Smooth muscle cell (in vitro differentiated cells): ENCODE results near the gene FOXO3. TPM values are rescaled to one million over a fixed set of nuclear protein-coding genes. Genes with fewer than 3 reads are reported as not detected.

Experiments used
- DNase-seq: peaks from one replicate; lab custom pipeline; 2025; ENCODE audit not compliant: unreplicated experiment; lab: John Stamatoyannopoulos, UW
- H2AFZ ChIP-seq: fragments of 200-600 bp; sonication (generic); 2 replicates; pipeline ENCODE4 v1.6.0; 2016; ENCODE audit warnings: antibody characterized with exemption, low read depth, mild to moderate bottlenecking
- H3F3A ChIP-seq: fragments of 200-600 bp; sonication (generic); 2 replicates; pipeline ENCODE4 v1.6.0; 2017; ENCODE audit warnings: antibody characterized with exemption, low read depth
- H3K27ac ChIP-seq: fragments of 200-600 bp; sonication (generic); 2 replicates; pipeline ENCODE4 v1.5.1; 2016; ENCODE audit warnings: low read depth, mild to moderate bottlenecking
- H3K27me3 ChIP-seq: fragments of 200-600 bp; sonication (generic); 2 replicates; pipeline ENCODE4 v1.6.1; 2016; ENCODE audit warnings: low read depth, mild to moderate bottlenecking
- H3K36me3 ChIP-seq: fragments of 200-600 bp; sonication (generic); 2 replicates; pipeline ENCODE4 v1.5.1; 2016; ENCODE audit warnings: low read depth
- H3K4me1 ChIP-seq: fragments of 200-600 bp; sonication (generic); 2 replicates; pipeline ENCODE4 v1.5.1; 2016; ENCODE audit warnings: low read depth
- H3K4me2 ChIP-seq: fragments of 200-600 bp; sonication (generic); 2 replicates; pipeline ENCODE4 v1.6.0; 2016; ENCODE audit warnings: mild to moderate bottlenecking
- H3K4me3 ChIP-seq: fragments of 200-600 bp; sonication (generic); 2 replicates; pipeline ENCODE4 v1.5.1; 2016; ENCODE audit warnings: mild to moderate bottlenecking
- H3K79me2 ChIP-seq: fragments of 200-600 bp; sonication (generic); 2 replicates; pipeline ENCODE4 v1.6.0; 2016; ENCODE audit warnings: low read depth, mild to moderate bottlenecking
- H3K9ac ChIP-seq: fragments of 200-600 bp; sonication (generic); 2 replicates; pipeline ENCODE4 v1.6.0; 2016; ENCODE audit warnings: low read depth
- H3K9me3 ChIP-seq: fragments of 200-600 bp; sonication (generic); replicated peaks from 2 replicates; pipeline ENCODE4 v1.5.1; 2016; ENCODE audit warnings: low read depth
- H4K20me1 ChIP-seq: fragments of 200-600 bp; sonication (generic); 2 replicates; pipeline ENCODE4 v1.6.0; 2016; ENCODE audit warnings: low read depth
- WGBS: methylation state at CpG from one replicate; pipeline ENCODE4 v1.1.7; 2016; ENCODE audit warnings: low lambda C conversion rate; 5-methylcytosine and 5-hydroxymethylcytosine counted together
- polyA plus RNA-seq: library from polyadenylated mRNA; unstranded; fragments of >200 nt; fragmentation: Nextera tagmentation; extraction: Ambion mirVana; gene quantifications from 2 replicates; pipeline ENCODE4 v1.2.1, GENCODE V29; 2016
- total RNA-seq: library from RNA; depleted of rRNA; stranded (reverse); fragments of >200 nt; gene quantifications from 2 replicates; pipeline ENCODE4 v1.2.3, GENCODE V29; 2014
- TF ChIP-seq, protein P1 (sequence below): fragments of 200-600 bp; sonication (generic); IDR thresholded peaks from 2 replicates; pipeline ENCODE4 v1.5.1; 2017; ENCODE audit warnings: borderline replicate concordance, mild to moderate bottlenecking, antibody characterized with exemption; ENCODE audit not compliant: insufficient read depth, poor library complexity, severe bottlenecking

FOXO3 gene
- total and polyA plus RNA-seq, 2 experiments from 2014 or later: 35.9 to 40.3 TPM

DNA sequence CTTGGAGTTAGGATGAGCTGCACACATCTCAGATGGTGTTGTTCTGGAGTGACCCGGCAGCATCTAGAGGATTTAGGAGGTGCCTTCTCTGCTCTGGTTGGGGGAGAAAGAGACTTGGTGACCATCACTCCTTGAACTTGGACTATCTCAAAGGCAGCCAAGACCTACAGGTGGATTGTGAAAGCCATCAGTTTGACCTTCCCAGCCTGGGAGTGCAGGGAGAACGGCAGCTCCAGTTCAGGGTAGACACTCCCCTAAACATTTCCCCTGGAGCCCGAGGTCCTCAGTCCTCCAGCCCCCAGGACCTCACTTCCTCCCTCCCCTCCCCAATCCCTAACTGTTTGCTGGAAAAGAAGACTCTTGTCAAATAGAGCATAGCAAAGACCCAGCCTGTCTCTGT lies 158.8 kb downstream of the FOXO3 start:
- no peaks in the 10 kb centered on the region for H3K4me1 ChIP-seq
- no peak overlapping the region for H2AFZ ChIP-seq
- no peaks in the 10 kb centered on the region for H4K20me1 ChIP-seq
- TF ChIP-seq, protein P1, sequence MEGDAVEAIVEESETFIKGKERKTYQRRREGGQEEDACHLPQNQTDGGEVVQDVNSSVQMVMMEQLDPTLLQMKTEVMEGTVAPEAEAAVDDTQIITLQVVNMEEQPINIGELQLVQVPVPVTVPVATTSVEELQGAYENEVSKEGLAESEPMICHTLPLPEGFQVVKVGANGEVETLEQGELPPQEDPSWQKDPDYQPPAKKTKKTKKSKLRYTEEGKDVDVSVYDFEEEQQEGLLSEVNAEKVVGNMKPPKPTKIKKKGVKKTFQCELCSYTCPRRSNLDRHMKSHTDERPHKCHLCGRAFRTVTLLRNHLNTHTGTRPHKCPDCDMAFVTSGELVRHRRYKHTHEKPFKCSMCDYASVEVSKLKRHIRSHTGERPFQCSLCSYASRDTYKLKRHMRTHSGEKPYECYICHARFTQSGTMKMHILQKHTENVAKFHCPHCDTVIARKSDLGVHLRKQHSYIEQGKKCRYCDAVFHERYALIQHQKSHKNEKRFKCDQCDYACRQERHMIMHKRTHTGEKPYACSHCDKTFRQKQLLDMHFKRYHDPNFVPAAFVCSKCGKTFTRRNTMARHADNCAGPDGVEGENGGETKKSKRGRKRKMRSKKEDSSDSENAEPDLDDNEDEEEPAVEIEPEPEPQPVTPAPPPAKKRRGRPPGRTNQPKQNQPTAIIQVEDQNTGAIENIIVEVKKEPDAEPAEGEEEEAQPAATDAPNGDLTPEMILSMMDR: no peak
- no peaks in the 10 kb centered on the region for H3K36me3 ChIP-seq
- H3K9me3 ChIP-seq: no peaks in the 10 kb centered on the region
- H3F3A ChIP-seq: no peaks in the 10 kb centered on the region
- no peak overlapping the region for H3K4me3 ChIP-seq
- 93% methylated on average over 3 of the region's 3 CpGs for WGBS
- H3K9ac ChIP-seq: no peak overlapping the region
- H3K27ac ChIP-seq: no peak overlapping the region
- no peaks in the 10 kb centered on the region for H3K79me2 ChIP-seq
- no peak overlapping the region for H3K4me2 ChIP-seq
- no peak for DNase-seq
- H3K27me3 ChIP-seq: no peaks in the 10 kb centered on the region

DNA sequence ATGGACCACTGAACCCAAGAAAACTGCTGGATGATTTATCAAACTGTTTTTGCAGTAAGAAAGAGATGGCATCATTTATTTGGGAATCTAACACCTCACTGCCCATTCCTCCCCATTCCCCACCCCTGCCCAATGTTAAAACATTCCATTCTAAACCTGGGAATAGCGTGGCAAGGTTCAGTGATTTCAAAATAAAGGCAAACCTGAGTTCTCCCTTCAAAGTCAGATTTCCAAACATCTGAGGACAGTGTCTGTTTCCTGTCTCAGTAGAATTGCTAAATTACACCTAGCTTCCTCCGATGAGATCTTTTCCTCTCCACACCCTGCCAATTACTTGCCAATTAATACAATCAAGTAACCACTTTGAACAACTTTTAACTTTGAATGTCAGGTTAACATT lies 160.1 kb downstream of the FOXO3 start:
- Histone ChIP-seq H3K27ac (no peak overlapping the region), H3K36me3 (no peaks in the 10 kb centered on the region), H3K9ac (no peak overlapping the region), H3K79me2 (no peaks in the 10 kb centered on the region), H4K20me1 (no peaks in the 10 kb centered on the region), H3K4me3 (no peak overlapping the region), H3K9me3 (no peaks in the 10 kb centered on the region), H3K4me1 (no peaks in the 10 kb centered on the region), H3F3A (no peaks in the 10 kb centered on the region), H2AFZ (no peak overlapping the region), H3K27me3 (no peaks in the 10 kb centered on the region), H3K4me2 (no peak overlapping the region)
- TF ChIP-seq, protein P1: no peak
- no peak for DNase-seq
- WGBS: 63% methylated on average over 2 of the region's 2 CpGs

DNA sequence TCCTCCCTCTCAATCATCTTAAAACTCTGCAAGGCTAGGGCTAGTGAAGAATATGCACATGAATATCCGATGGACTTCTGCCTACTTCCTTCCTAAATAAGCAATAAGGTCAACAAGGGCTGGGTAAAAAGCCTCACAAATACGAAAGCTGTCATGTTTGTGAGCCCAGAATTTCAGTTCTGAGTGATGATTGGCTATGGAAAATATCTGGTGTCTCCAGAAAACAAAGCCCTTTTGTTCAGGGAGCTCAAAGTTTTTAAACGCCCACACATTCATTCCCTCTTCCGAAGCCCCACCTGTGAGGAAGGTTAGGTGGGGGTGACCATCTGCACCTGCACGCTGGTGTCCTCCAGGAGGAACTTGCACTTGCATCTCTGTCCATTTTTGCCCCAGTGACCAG lies 160.6 kb downstream of the FOXO3 start:
- 59% methylated on average over 5 of the region's 5 CpGs for WGBS
- DNase-seq: no peak
- Histone ChIP-seq H3K4me3 (no peak overlapping the region), H2AFZ (no peak overlapping the region), H3K79me2 (no peaks in the 10 kb centered on the region), H3F3A (no peaks in the 10 kb centered on the region), H3K27ac (no peak overlapping the region), H3K4me2 (no peak overlapping the region), H4K20me1 (no peaks in the 10 kb centered on the region), H3K27me3 (no peaks in the 10 kb centered on the region), H3K9ac (no peak overlapping the region), H3K4me1 (no peaks in the 10 kb centered on the region), H3K36me3 (no peaks in the 10 kb centered on the region), H3K9me3 (no peaks in the 10 kb centered on the region)
- TF ChIP-seq, protein P1: no peak

DNA sequence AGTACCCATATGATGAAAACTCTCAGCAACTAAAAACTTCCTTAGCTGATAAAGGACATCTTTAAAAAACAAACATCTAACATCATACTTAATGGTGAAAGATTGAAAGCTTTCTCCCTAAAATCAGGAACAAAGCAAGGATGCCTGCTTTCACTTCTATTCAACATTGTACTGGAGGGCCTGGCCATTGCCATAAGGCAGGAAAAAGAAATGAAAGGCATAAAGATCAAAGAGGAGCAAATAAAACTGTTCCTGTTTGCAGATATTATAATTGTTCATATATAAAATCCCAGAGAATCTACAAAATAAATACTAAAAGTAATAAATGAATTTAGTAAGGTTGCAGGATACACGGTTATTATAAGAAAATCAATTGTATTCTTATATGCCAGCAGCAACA lies 162.9 kb downstream of the FOXO3 start:
- Histone ChIP-seq H3K4me3 (no peak overlapping the region), H3K27ac (no peak overlapping the region), H3F3A (peaks cover 5% of the 10 kb centered on the region), H3K9ac (no peak overlapping the region), H3K4me2 (no peak overlapping the region), H3K4me1 (no peaks in the 10 kb centered on the region), H3K36me3 (no peaks in the 10 kb centered on the region), H3K79me2 (no peaks in the 10 kb centered on the region), H3K9me3 (no peaks in the 10 kb centered on the region), H2AFZ (no peak overlapping the region), H3K27me3 (no peaks in the 10 kb centered on the region), H4K20me1 (no peaks in the 10 kb centered on the region)
- 91% methylated on average over 1 of the region's 1 CpG for WGBS
- TF ChIP-seq, protein P1: no peak
- no peak for DNase-seq
